WI38 (cell line): ENCODE measurements around the gene DPYSL5.

Experiments
- H3K4me3 ChIP-seq: 2 replicates; pipeline ENCODE4 v1.5.1; 2011; ENCODE audit warnings: low read depth, mild to moderate bottlenecking, control low read depth, low read length
- CTCF ChIP-seq: IDR thresholded peaks from 2 replicates; pipeline ENCODE4 v1.5.1; 2012; ENCODE audit warnings: low read depth, mild to moderate bottlenecking, control low read depth, low read length

DPYSL5 gene

GRCh38 chr2:26861610-26862224, 13.8 kb downstream of the DPYSL5 start:
- H3K4me3 ChIP-seq, result no peak overlapping the region
- TF ChIP-seq CTCF, result no peak

GRCh38 chr2:26864226-26864625, 16.3 kb downstream of the DPYSL5 start:
- no peak for TF ChIP-seq CTCF
- H3K4me3 ChIP-seq, result no peak overlapping the region

- no peak for TF ChIP-seq CTCF
- no peak overlapping the region for H3K4me3 ChIP-seq
Measured at GRCh38 chr2:26864646-26865045, 16.7 kb downstream of the DPYSL5 start.

- TF ChIP-seq CTCF, result no peak
- no peak overlapping the region for H3K4me3 ChIP-seq
Measured at GRCh38 chr2:26870585-26871095, 22.7 kb downstream of the DPYSL5 start.

- no peak for TF ChIP-seq CTCF
- H3K4me3 ChIP-seq, result no peak overlapping the region
Measured at GRCh38 chr2:26873286-26873983, 25.5 kb downstream of the DPYSL5 start.

GRCh38 chr2:26874514-26874913, 26.6 kb downstream of the DPYSL5 start:
- H3K4me3 ChIP-seq, result no peak overlapping the region
- no peak for TF ChIP-seq CTCF

GRCh38 chr2:26875065-26875634, 27.2 kb downstream of the DPYSL5 start:
- no peak for TF ChIP-seq CTCF

More at GRCh38 chr2:26875065-26875634, 27.2 kb downstream of the DPYSL5 start:
- H3K4me3 ChIP-seq, result no peak overlapping the region
